ENCODE data around the gene SETD6.

- TF ChIP-seq POLR2AphosphoS5 (IDR thresholded peaks at IDR 0.05; ENCODE audit: insufficient read depth in 1 of 2, low read depth in 1 of 2) (no peak), POLR2A (IDR thresholded peaks at IDR 0.05) (no peak)
- TF ChIP-seq, protein P1, sequence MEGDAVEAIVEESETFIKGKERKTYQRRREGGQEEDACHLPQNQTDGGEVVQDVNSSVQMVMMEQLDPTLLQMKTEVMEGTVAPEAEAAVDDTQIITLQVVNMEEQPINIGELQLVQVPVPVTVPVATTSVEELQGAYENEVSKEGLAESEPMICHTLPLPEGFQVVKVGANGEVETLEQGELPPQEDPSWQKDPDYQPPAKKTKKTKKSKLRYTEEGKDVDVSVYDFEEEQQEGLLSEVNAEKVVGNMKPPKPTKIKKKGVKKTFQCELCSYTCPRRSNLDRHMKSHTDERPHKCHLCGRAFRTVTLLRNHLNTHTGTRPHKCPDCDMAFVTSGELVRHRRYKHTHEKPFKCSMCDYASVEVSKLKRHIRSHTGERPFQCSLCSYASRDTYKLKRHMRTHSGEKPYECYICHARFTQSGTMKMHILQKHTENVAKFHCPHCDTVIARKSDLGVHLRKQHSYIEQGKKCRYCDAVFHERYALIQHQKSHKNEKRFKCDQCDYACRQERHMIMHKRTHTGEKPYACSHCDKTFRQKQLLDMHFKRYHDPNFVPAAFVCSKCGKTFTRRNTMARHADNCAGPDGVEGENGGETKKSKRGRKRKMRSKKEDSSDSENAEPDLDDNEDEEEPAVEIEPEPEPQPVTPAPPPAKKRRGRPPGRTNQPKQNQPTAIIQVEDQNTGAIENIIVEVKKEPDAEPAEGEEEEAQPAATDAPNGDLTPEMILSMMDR (IDR thresholded peaks at IDR 0.05): no peak
These were observed 17.4 kb upstream of the SETD6 start for GRCh38 chr16:58497935-58498334.
